Upper lobe of left lung (tissue), 4 donors: ENCODE data around the gene EDA2R.

ENCODE experiments used
- EP300 ChIP-seq, 4 donors: sonication (generic); formaldehyde crosslinking; IDR thresholded peaks; one replicate each; pipeline ENCODE4 v1.5.1; 2017; ENCODE audit warnings: antibody characterized with exemption in 4 of 4, control low read depth in 2 of 4
- POLR2A ChIP-seq, 4 donors: fragments of 450-650 bp; IDR thresholded peaks; one replicate each; pipeline ENCODE4 v1.5.1; 2016 to 2017; ENCODE audit warnings: antibody characterized with exemption in 4 of 4, mild to moderate bottlenecking in 2 of 4
- POLR2AphosphoS5 ChIP-seq, 2 donors: sonication (generic); formaldehyde crosslinking; IDR thresholded peaks; one replicate each; pipeline ENCODE4 v1.5.1; 2017; ENCODE audit warnings: antibody characterized with exemption in 2 of 2
- TF ChIP-seq, protein P1 (sequence below), 6 experiments: fragments of 450-650 bp in 4 of 6; fragments of 200-600 bp in 2 of 6; sonication (generic) in 2 of 6; IDR thresholded peaks; one replicate each; pipeline ENCODE4 v1.5.1; 2016 to 2019; ENCODE audit warnings: antibody characterized with exemption in 6 of 6

DNA sequence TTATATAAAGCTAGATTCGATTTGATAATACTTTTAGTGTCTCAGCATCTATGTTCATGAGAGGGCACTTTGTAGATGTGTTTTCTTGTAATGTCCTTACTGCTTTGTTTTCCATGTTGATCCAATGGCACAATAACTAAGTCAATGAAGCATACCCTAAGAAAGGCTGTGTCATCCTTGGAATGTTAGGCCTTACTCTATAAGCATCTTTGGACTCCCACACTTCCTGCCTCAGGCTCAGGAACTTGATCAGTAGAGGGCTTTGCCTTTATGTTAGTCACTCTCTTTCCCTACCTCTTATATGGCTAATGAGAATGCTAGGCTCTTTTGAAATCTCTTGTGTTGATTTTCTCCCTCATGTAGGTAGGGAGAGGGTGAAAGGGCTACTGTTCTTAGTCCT is 33.2 kb upstream of the EDA2R start:
- no peak for TF ChIP-seq POLR2A (IDR thresholded peaks at IDR 0.05)
- TF ChIP-seq, protein P1, sequence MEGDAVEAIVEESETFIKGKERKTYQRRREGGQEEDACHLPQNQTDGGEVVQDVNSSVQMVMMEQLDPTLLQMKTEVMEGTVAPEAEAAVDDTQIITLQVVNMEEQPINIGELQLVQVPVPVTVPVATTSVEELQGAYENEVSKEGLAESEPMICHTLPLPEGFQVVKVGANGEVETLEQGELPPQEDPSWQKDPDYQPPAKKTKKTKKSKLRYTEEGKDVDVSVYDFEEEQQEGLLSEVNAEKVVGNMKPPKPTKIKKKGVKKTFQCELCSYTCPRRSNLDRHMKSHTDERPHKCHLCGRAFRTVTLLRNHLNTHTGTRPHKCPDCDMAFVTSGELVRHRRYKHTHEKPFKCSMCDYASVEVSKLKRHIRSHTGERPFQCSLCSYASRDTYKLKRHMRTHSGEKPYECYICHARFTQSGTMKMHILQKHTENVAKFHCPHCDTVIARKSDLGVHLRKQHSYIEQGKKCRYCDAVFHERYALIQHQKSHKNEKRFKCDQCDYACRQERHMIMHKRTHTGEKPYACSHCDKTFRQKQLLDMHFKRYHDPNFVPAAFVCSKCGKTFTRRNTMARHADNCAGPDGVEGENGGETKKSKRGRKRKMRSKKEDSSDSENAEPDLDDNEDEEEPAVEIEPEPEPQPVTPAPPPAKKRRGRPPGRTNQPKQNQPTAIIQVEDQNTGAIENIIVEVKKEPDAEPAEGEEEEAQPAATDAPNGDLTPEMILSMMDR (IDR thresholded peaks at IDR 0.05), result no peak
- TF ChIP-seq POLR2AphosphoS5 (IDR thresholded peaks at IDR 0.05), result no peak
- no peak for TF ChIP-seq EP300 (IDR thresholded peaks at IDR 0.05)
